WTC11 (cell line): Measurements from ENCODE around the gene GALNT17. TPM values are rescaled to one million over a fixed set of nuclear protein-coding genes. Genes with fewer than 3 reads are reported as not detected.

Experiments
- ATAC-seq: fragments of 200-7000 bp; cut with Tn5 transposase; 2 replicates; pipeline ENCODE4 v1.10.0; 2021; ENCODE audit warnings: mild to moderate bottlenecking, moderate library complexity
- CTCF ChIA-PET: fragments of 300-600 bp; sonication (Branson Sonifier 250); formaldehyde crosslinking; loops from one replicate; lab custom pipeline; 2021; ENCODE audit warnings: antibody characterized with exemption; lab: Charles Lee
- POLR2A ChIA-PET: fragments of 350-600 bp; sonication (Branson Sonifier 250); formaldehyde crosslinking; loops from one replicate; lab custom pipeline; 2021; ENCODE audit warnings: antibody characterized with exemption; lab: Charles Lee
- DNase-seq: peaks from one replicate; pipeline ENCODE4 v3.0.0; 2021; ENCODE audit warnings: low spot score
- H3K27ac Mint-ChIP-seq: 2 replicates; pipeline ENCODE4 v1.8.0; 2021; ENCODE audit warnings: mixed read lengths
- H3K27me3 Mint-ChIP-seq: 2 replicates; pipeline ENCODE4 v1.8.0; 2021; ENCODE audit warnings: low read depth, mild to moderate bottlenecking, moderate library complexity, mixed read lengths
- H3K36me3 Mint-ChIP-seq: 2 replicates; pipeline ENCODE4 v1.8.0; 2021; ENCODE audit warnings: mixed read lengths
- H3K4me1 Mint-ChIP-seq: 2 replicates; pipeline ENCODE4 v1.8.0; 2022; ENCODE audit warnings: mixed read lengths
- H3K4me3 Mint-ChIP-seq: 2 replicates; pipeline ENCODE4 v1.8.0; 2021; ENCODE audit warnings: mild to moderate bottlenecking, moderate library complexity, mixed read lengths
- H3K9me3 Mint-ChIP-seq: 2 replicates; pipeline ENCODE4 v1.8.0; 2021; ENCODE audit warnings: mixed read lengths
- ATF1 ChIP-seq: sonication (generic); formaldehyde crosslinking; IDR thresholded peaks from 2 replicates; pipeline ENCODE4 v1.8.1; 2023; ENCODE audit warnings: mild to moderate bottlenecking, moderate library complexity, missing genetic modification reagents
- ATF2 ChIP-seq: sonication (generic); formaldehyde crosslinking; IDR thresholded peaks from 2 replicates; pipeline ENCODE4 v1.8.1; 2022; ENCODE audit warnings: low read depth, missing genetic modification reagents, borderline replicate concordance
- ATF6 ChIP-seq: sonication (generic); formaldehyde crosslinking; IDR thresholded peaks from 2 replicates; pipeline ENCODE4 v1.8.1; 2023; ENCODE audit warnings: mild to moderate bottlenecking, missing genetic modification reagents
- CREM ChIP-seq: sonication (generic); formaldehyde crosslinking; IDR thresholded peaks from 2 replicates; pipeline ENCODE4 v1.8.1; 2022; ENCODE audit warnings: mild to moderate bottlenecking, missing genetic modification reagents, moderate library complexity
- KAT7 ChIP-seq: sonication (generic); formaldehyde crosslinking; IDR thresholded peaks from 2 replicates; pipeline ENCODE4 v1.8.1; 2023; ENCODE audit warnings: missing genetic modification reagents, mild to moderate bottlenecking, borderline replicate concordance
- MYBL2 ChIP-seq: sonication (generic); formaldehyde crosslinking; IDR thresholded peaks from 2 replicates; pipeline ENCODE4 v1.8.1; 2023; ENCODE audit warnings: mild to moderate bottlenecking, moderate library complexity, missing genetic modification reagents
- NFATC4 ChIP-seq: fragments of 250-450 bp; sonication (Bioruptor Pico); IDR thresholded peaks from 2 replicates; pipeline ENCODE4 v1.9.0; 2021; ENCODE audit warnings: mild to moderate bottlenecking
- TEAD4 ChIP-seq: sonication (generic); formaldehyde crosslinking; IDR thresholded peaks from 2 replicates; pipeline ENCODE4 v1.8.0; 2022; ENCODE audit warnings: mild to moderate bottlenecking, missing genetic modification reagents
- ZNF219 ChIP-seq: sonication (generic); formaldehyde crosslinking; IDR thresholded peaks from 2 replicates; pipeline ENCODE4 v1.8.0; 2023; ENCODE audit warnings: missing genetic modification reagents, mild to moderate bottlenecking, borderline replicate concordance
- ZNF232 ChIP-seq: sonication (generic); formaldehyde crosslinking; IDR thresholded peaks from 2 replicates; pipeline ENCODE4 v1.8.0; 2022; ENCODE audit warnings: mild to moderate bottlenecking, missing genetic modification reagents
- ZNF671 ChIP-seq: fragments of 250-450 bp; sonication (Bioruptor Pico); IDR thresholded peaks from 2 replicates; pipeline ENCODE4 v1.8.0; 2021; ENCODE audit warnings: mild to moderate bottlenecking
- total RNA-seq: library from RNA; stranded (reverse); gene quantifications from 3 replicates; pipeline ENCODE4 v1.2.3, GENCODE V29; 2021
- TF ChIP-seq, protein P1 (sequence below): sonication (generic); formaldehyde crosslinking; IDR thresholded peaks from 2 replicates; pipeline ENCODE4 v1.8.1; 2023; ENCODE audit warnings: mild to moderate bottlenecking, moderate library complexity, missing genetic modification reagents
- TF ChIP-seq, protein P2 (sequence below): sonication (generic); formaldehyde crosslinking; IDR thresholded peaks from 2 replicates; pipeline ENCODE4 v1.8.0; 2022; ENCODE audit warnings: missing genetic modification reagents
- TF ChIP-seq, protein P3 (sequence below): sonication (generic); formaldehyde crosslinking; IDR thresholded peaks from 2 replicates; pipeline ENCODE4 v1.8.0; 2022; ENCODE audit warnings: mild to moderate bottlenecking, missing genetic modification reagents

The GALNT17 gene
- total RNA-seq, 1 experiment from 2014 or later: 61.1 TPM

DNA sequence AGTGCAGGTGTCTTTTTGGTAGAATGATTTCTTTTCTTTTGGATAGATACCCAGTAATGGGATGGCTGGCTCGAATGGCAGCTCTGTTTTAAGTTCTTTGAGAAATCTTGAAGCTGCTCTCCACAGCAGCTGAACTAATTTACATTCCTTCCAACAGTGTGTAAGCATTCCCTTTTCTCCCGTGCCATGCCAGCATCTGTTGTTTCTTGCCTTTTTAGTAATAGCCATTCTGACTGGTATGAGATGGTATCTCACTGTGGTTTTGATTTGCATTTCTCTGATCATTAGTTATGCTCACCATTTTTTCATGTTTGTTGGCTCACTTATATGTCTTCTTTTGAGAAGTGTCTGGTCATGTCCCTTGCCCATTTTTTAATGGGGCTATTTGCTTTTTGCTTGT lies 486.3 kb downstream of the GALNT17 start (continued):
- TF ChIP-seq ATF2 (CRISPR knock-in tag) (no peak), ZNF232 (CRISPR knock-in tag) (no peak)

DNA sequence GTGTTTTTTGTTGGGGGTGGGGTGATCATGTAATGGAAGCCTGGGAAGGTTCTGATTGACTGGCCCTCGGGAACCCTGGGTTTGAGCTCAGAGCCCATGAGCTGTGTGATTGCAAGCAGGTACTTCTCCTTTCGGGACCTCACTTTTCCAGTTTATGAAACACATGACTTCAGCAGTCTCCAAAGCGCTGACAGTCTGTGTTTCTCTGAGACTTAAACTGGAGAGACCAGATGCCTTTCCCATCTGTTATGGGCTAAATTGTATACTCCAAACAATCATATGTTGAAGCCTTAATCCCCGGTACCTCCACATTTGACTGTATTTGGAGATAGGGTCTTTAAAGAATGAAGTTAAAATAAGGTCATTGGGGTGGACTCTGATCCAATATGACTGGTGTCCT lies 493.6 kb downstream of the GALNT17 start:
- peaks cover 21% of the 10 kb centered on the region for H3K4me1 Mint-ChIP-seq
- H3K36me3 Mint-ChIP-seq: peaks cover 28% of the 10 kb centered on the region
- no peak overlapping the region for H3K27ac Mint-ChIP-seq
- no peak overlapping the region for H3K4me3 Mint-ChIP-seq
- DNase-seq (no peak), ATAC-seq (no peak)
- ChIA-PET POLR2A (no interaction called here), CTCF (interaction anchor here (0.6 kb wide), 1 partner anchor 14 kb away, joined by 3 read pairs; no protein-coding TSS in a partner anchor)
- peaks cover 18% of the 10 kb centered on the region for H3K9me3 Mint-ChIP-seq
- TF ChIP-seq, protein P1, sequence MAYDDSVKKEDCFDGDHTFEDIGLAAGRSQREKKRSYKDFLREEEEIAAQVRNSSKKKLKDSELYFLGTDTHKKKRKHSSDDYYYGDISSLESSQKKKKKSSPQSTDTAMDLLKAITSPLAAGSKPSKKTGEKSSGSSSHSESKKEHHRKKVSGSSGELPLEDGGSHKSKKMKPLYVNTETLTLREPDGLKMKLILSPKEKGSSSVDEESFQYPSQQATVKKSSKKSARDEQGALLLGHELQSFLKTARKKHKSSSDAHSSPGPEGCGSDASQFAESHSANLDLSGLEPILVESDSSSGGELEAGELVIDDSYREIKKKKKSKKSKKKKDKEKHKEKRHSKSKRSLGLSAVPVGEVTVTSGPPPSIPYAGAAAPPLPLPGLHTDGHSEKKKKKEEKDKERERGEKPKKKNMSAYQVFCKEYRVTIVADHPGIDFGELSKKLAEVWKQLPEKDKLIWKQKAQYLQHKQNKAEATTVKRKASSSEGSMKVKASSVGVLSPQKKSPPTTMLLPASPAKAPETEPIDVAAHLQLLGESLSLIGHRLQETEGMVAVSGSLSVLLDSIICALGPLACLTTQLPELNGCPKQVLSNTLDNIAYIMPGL (CRISPR knock-in tag): no peak
- TF ChIP-seq TEAD4 (CRISPR knock-in tag) (no peak), ZNF219 (no peak), ATF6 (no peak), KAT7 (no peak), ZNF232 (CRISPR knock-in tag) (no peak), CREM (CRISPR knock-in tag) (no peak)
- TF ChIP-seq, protein P2, sequence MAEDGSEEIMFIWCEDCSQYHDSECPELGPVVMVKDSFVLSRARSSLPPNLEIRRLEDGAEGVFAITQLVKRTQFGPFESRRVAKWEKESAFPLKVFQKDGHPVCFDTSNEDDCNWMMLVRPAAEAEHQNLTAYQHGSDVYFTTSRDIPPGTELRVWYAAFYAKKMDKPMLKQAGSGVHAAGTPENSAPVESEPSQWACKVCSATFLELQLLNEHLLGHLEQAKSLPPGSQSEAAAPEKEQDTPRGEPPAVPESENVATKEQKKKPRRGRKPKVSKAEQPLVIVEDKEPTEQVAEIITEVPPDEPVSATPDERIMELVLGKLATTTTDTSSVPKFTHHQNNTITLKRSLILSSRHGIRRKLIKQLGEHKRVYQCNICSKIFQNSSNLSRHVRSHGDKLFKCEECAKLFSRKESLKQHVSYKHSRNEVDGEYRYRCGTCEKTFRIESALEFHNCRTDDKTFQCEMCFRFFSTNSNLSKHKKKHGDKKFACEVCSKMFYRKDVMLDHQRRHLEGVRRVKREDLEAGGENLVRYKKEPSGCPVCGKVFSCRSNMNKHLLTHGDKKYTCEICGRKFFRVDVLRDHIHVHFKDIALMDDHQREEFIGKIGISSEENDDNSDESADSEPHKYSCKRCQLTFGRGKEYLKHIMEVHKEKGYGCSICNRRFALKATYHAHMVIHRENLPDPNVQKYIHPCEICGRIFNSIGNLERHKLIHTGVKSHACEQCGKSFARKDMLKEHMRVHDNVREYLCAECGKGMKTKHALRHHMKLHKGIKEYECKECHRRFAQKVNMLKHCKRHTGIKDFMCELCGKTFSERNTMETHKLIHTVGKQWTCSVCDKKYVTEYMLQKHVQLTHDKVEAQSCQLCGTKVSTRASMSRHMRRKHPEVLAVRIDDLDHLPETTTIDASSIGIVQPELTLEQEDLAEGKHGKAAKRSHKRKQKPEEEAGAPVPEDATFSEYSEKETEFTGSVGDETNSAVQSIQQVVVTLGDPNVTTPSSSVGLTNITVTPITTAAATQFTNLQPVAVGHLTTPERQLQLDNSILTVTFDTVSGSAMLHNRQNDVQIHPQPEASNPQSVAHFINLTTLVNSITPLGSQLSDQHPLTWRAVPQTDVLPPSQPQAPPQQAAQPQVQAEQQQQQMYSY: no peak
- H3K27me3 Mint-ChIP-seq: no peaks in the 10 kb centered on the region

DNA sequence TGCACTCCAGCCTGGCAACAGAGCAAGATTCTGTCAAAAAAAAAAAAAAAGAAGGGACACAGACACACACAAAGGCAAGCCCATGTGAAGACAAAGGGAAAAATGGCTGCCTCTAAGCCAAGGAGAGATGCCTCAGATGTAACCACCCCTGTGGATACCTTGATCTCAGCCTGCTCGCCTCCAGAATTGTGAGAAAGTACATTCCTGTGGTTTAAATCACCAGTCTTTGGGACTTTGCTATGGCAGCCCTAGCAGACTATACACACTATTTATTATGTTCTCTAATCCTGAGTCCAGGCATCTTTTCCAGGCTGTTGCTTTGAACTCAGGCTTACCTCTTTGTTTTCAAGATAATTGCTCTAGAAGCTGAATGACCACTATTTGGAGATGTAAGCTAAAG lies 494.3 kb downstream of the GALNT17 start:
- TF ChIP-seq ZNF671: no peak
- TF ChIP-seq ATF1 (CRISPR knock-in tag): no peak
- no peak for TF ChIP-seq NFATC4
- no peak for TF ChIP-seq MYBL2 (CRISPR knock-in tag)
- no peak for TF ChIP-seq ATF6
- TF ChIP-seq, protein P3, sequence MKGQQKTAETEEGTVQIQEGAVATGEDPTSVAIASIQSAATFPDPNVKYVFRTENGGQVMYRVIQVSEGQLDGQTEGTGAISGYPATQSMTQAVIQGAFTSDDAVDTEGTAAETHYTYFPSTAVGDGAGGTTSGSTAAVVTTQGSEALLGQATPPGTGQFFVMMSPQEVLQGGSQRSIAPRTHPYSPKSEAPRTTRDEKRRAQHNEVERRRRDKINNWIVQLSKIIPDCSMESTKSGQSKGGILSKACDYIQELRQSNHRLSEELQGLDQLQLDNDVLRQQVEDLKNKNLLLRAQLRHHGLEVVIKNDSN (CRISPR knock-in tag): no peak
- no peak for TF ChIP-seq KAT7
- TF ChIP-seq, all 79 proteins: peak for 0
- Mint-ChIP-seq H3K9me3 (peaks cover 16% of the 10 kb centered on the region), H3K4me1 (peaks cover 17% of the 10 kb centered on the region), H3K27me3 (no peaks in the 10 kb centered on the region), H3K27ac (no peak overlapping the region), H3K4me3 (no peak overlapping the region), H3K36me3 (peaks cover 27% of the 10 kb centered on the region)
- DNase-seq: no peak
- POLR2A ChIA-PET: no interaction called here
- ATAC-seq: no peak
- CTCF ChIA-PET: interaction anchor here (0.5 to 0.6 kb wide), 2 partner anchors 15 to 226 kb away, joined by 3 to 4 read pairs; no protein-coding TSS in a partner anchor
